Measurements from ENCODE around the gene STOML1. TPM values are rescaled to one million over a fixed set of nuclear protein-coding genes. Genes with fewer than 3 reads are reported as not detected.

STOML1 gene
- polyA plus RNA-seq, 1 experiment = 18.3 TPM

DNA sequence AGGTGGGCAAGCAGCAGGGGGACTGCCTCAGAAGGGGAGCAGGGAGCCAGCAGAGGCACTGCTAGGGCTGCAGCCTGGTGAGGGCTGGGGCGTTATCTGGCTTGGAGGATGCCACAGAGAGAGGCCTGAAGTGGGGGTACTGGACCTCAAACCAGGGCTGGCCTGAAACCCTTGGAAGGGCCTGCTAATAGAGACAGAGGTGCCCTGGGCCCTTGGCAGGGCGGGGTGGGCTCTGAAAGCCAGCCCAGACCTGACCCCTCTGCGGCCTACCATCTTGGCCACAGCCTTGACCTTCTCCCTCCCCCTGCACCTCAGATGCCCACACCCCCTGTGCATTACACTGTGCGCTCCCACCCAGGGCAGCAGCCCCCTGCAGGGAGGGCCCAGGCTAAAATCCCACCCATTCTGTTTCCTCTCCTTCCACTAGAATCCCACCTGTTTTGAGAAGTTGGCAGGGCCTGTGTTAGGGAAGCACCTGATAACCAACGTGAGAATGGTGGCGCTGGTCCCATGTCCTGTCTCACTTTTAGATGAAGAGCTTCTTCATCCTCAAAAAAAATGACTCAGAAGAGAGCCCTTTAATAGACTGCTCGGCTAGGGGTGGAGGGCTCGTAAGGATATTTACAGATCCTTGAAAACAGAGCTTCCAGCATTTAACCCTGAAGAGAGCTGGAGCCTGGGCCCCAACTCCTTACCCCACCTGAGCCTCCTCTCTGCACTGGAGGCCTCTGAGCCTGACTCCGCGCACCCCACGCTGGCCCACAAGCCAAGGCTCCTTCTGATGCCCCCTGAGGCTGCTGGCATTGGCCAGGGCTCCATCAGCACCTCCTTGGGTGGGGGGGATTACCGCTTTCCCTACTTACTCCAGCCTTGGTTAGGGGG is 36.0 kb downstream of the STOML1 start:
- H3K36me3 ChIP-seq (ENCODE audit: control insufficient read depth, insufficient read depth, low read length) = peaks cover 11% of the 10 kb centered on the region
- ChIA-PET CTCF (interaction anchor here (1.0 to 6.2 kb wide), 6 partner anchors 8 to 92 kb away, joined by 3 to 28 read pairs (median 4); no protein-coding TSS in a partner anchor), POLR2A (interaction anchor here (1.5 kb wide), 1 partner anchor 16 kb away, joined by 6 read pairs; no protein-coding TSS in a partner anchor)
- H3K27me3 ChIP-seq (ENCODE audit: control insufficient read depth, insufficient read depth, low read length) = no peaks in the 10 kb centered on the region
- DNase-seq (ENCODE audit: low read depth) = no peak
- H3K4me3 ChIP-seq (ENCODE audit: low read depth, low read length) = no peak overlapping the region
- no peak for TF ChIP-seq CTCF (IDR thresholded peaks at IDR 0.05; ENCODE audit: insufficient read depth, low read depth, low read length)

DNA sequence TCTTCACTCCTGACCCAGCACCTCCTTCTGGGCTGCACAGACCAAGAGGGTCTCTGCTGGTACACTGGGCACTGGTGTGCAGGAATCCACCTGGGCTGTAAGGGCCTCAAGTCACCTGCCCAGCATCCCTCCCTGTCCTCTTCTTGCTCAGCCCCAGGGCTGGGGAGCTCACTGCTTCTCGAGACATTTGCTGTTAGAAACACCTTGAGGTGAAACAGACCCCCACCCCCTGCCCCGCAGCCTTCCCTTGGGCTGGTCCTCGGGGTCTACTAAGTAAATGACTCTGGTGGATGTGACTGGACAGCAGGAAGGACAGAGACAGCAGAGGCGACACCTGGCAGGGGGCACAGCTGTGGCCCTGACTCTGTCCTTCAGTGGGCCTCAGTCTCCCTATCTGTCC is 36.8 kb downstream of the STOML1 start:
- ChIA-PET POLR2A (no interaction called here), CTCF (interaction anchor here (1.5 to 1.8 kb wide), 2 partner anchors 9 to 27 kb away, joined by 4 to 6 read pairs; no protein-coding TSS in a partner anchor)
- no peak for TF ChIP-seq CTCF (IDR thresholded peaks at IDR 0.05; ENCODE audit: insufficient read depth, low read depth, low read length)
- no peak for DNase-seq (ENCODE audit: low read depth)
- Histone ChIP-seq H3K4me3 (ENCODE audit: low read depth, low read length) (no peak overlapping the region), H3K36me3 (ENCODE audit: control insufficient read depth, insufficient read depth, low read length) (peaks cover 13% of the 10 kb centered on the region), H3K27me3 (ENCODE audit: control insufficient read depth, insufficient read depth, low read length) (no peaks in the 10 kb centered on the region)

DNA sequence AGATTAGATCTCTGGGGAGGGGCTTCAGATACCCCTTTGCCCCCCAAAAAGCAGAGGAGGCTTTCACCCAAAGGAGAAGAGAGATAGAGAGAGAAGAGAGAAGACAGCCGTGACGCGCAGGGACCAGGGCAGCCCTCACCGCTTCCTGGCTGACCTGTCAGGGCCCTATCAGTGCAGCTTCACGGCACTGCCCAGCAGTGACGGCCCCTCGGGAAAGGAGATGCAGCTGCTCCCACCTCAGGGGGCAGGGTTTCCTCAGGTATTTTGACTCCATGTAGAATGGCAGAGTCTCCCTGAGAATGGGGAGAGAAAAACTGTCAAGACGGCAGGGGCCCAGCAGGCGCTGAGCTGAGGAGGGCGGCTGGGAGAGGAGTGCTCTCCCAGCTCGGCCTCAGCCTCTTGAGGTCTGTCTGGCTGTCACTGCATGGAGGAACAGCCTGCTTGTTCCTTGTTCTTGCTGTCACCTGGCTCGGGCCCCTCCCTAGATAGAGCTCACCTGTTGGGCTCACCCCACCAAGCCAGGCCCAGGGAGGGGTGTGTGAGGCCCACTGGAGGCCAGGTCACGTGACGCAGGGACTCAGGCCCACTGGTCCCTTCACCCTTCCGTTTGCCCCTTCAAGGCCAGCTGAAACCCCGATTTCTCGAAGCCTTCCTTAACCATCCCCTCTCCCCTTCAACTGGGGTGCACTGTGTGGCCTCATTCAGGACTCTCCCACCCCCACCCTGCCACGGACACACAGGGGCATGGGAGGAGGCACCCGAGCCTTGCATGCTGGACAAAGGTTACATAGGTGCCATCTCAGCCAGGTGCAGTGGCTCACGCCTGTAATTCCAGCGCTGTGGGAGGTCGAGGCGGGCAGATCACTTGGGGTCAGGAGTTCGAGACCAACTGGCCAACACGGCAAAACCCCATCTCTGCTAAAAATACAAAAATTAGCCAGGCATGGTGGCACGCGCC is 37.6 kb downstream of the STOML1 start:
- CTCF ChIA-PET = interaction anchor here (1.2 to 1.6 kb wide), 3 partner anchors 9 to 27 kb away, joined by 4 to 9 read pairs (median 5); no protein-coding TSS in a partner anchor

GRCh38 chr15:73952913-73953750 is 39.0 kb downstream of the STOML1 start:
- peaks cover 23% of the 10 kb centered on the region for H3K36me3 ChIP-seq (ENCODE audit: control insufficient read depth, insufficient read depth, low read length)
- DNase-seq (ENCODE audit: low read depth) = no peak
- no peak for TF ChIP-seq CTCF (IDR thresholded peaks at IDR 0.05; ENCODE audit: insufficient read depth, low read depth, low read length)
- POLR2A ChIA-PET = no interaction called here
- H3K27me3 ChIP-seq (ENCODE audit: control insufficient read depth, insufficient read depth, low read length) = no peaks in the 10 kb centered on the region
- CTCF ChIA-PET = interaction anchor here (1.6 kb wide), 1 partner anchor 10 kb away, joined by 9 read pairs; no protein-coding TSS in a partner anchor
- no peak overlapping the region for H3K4me3 ChIP-seq (ENCODE audit: low read depth, low read length)

More for the DNA sequence above, 37.6 kb downstream of the STOML1 start:
- no peak for DNase-seq (ENCODE audit: low read depth)
- TF ChIP-seq CTCF (IDR thresholded peaks at IDR 0.05; ENCODE audit: insufficient read depth, low read depth, low read length) = no peak
- no peak overlapping the region for H3K4me3 ChIP-seq (ENCODE audit: low read depth, low read length)
- POLR2A ChIA-PET = no interaction called here
- H3K27me3 ChIP-seq (ENCODE audit: control insufficient read depth, insufficient read depth, low read length) = no peaks in the 10 kb centered on the region
- H3K36me3 ChIP-seq (ENCODE audit: control insufficient read depth, insufficient read depth, low read length) = peaks cover 16% of the 10 kb centered on the region

Data from BJ (cell line).